LNCaP clone FGC (cell line): ENCODE results near the gene PHF2.

Experiments used
- DNase-seq: peaks from one replicate; pipeline ENCODE4 v3.0.0-alpha.2; 2011; ENCODE audit warnings: low read depth
- H3K4me3 ChIP-seq: 2 replicates; pipeline ENCODE4 v1.5.1; 2011; ENCODE audit warnings: mild to moderate bottlenecking, low read depth, low read length, control low read depth
- CTCF ChIP-seq: IDR thresholded peaks from 2 replicates; pipeline ENCODE4 v1.5.1; 2012; ENCODE audit warnings: mild to moderate bottlenecking; ENCODE audit not compliant: control insufficient read depth, insufficient read depth; ENCODE audit errors: extremely low read depth

The PHF2 gene

GRCh38 chr9:93595861-93596365 is 19.5 kb downstream of the PHF2 start:
- no peak for TF ChIP-seq CTCF

GRCh38 chr9:93596399-93596798 is 20.0 kb downstream of the PHF2 start:
- H3K4me3 ChIP-seq, result no peak overlapping the region
- no peak for DNase-seq
- TF ChIP-seq CTCF, result no peak

More at GRCh38 chr9:93595861-93596365, 19.5 kb downstream of the PHF2 start:
- no peak for DNase-seq
- no peak overlapping the region for H3K4me3 ChIP-seq

- no peak for DNase-seq
- no peak overlapping the region for H3K4me3 ChIP-seq
- no peak for TF ChIP-seq CTCF
Observed at GRCh38 chr9:93597142-93597706, 20.8 kb downstream of the PHF2 start.

- DNase-seq, result no peak
- TF ChIP-seq CTCF, result no peak
- H3K4me3 ChIP-seq, result no peak overlapping the region
Observed at GRCh38 chr9:93597871-93598646, 21.7 kb downstream of the PHF2 start.

GRCh38 chr9:93598647-93599241 is 22.4 kb downstream of the PHF2 start:
- no peak for DNase-seq
- no peak overlapping the region for H3K4me3 ChIP-seq
- no peak for TF ChIP-seq CTCF

GRCh38 chr9:93599571-93600403 is 23.4 kb downstream of the PHF2 start:
- H3K4me3 ChIP-seq, result no peak overlapping the region
- TF ChIP-seq CTCF, result no peak
- DNase-seq, result no peak
